ENCODE results near the gene PWWP2B.

The PWWP2B gene

GRCh38 chr10:132462463-132463332, 65.7 kb downstream of the PWWP2B start:
- no peak overlapping the region for H3K4me3 ChIP-seq (ENCODE audit: control insufficient read depth, low read depth, low read length)
- TF ChIP-seq CTCF (conservative IDR thresholded peaks at IDR 0.05; ENCODE audit: control insufficient read depth, insufficient read depth, low read depth, low read length), result no peak
- DNase-seq (ENCODE audit: low read depth), result no peak

- TF ChIP-seq CTCF (conservative IDR thresholded peaks at IDR 0.05; ENCODE audit: control insufficient read depth, insufficient read depth, low read depth, low read length), result peak; percentile 37
- H3K4me3 ChIP-seq (ENCODE audit: control insufficient read depth, low read depth, low read length), result no peak overlapping the region
- DNase-seq (ENCODE audit: low read depth), result peak; percentile 34
Measured at GRCh38 chr10:132463333-132464255, 66.6 kb downstream of the PWWP2B start.

GRCh38 chr10:132464256-132465192, 67.5 kb downstream of the PWWP2B start:
- TF ChIP-seq CTCF (conservative IDR thresholded peaks at IDR 0.05; ENCODE audit: control insufficient read depth, insufficient read depth, low read depth, low read length), result no peak
- DNase-seq (ENCODE audit: low read depth), result peak; percentile 44
- H3K4me3 ChIP-seq (ENCODE audit: control insufficient read depth, low read depth, low read length), result no peak overlapping the region

GRCh38 chr10:132465193-132465888, 68.3 kb downstream of the PWWP2B start:
- H3K4me3 ChIP-seq (ENCODE audit: control insufficient read depth, low read depth, low read length), result no peak overlapping the region
- no peak for TF ChIP-seq CTCF (conservative IDR thresholded peaks at IDR 0.05; ENCODE audit: control insufficient read depth, insufficient read depth, low read depth, low read length)
- DNase-seq (ENCODE audit: low read depth), result no peak

- no peak overlapping the region for H3K4me3 ChIP-seq (ENCODE audit: control insufficient read depth, low read depth, low read length)
- TF ChIP-seq CTCF (conservative IDR thresholded peaks at IDR 0.05; ENCODE audit: control insufficient read depth, insufficient read depth, low read depth, low read length), result no peak
- no peak for DNase-seq (ENCODE audit: low read depth)
Measured at GRCh38 chr10:132465889-132466519, 69.0 kb downstream of the PWWP2B start.

All from fibroblast of mammary gland (primary cell).